Globus pallidus (tissue), 1 donor: ENCODE measurements around the gene SYNJ2.
A peak's percentile ranks its signal among the peaks of the same experiment; 100 is the strongest.

Experiments
- DNase-seq: peaks from one replicate; pipeline ENCODE4 v3.0.0-alpha.2; 2015; ENCODE audit warnings: low spot score

Gene SYNJ2

GRCh38 chr6:158060455-158061360, 79.0 kb downstream of the SYNJ2 start:
- peak; percentile 40 for DNase-seq

GRCh38 chr6:158061361-158061708, 79.7 kb downstream of the SYNJ2 start:
- DNase-seq = no peak

- DNase-seq = no peak
Observed at GRCh38 chr6:158061709-158062461, 80.2 kb downstream of the SYNJ2 start.

GRCh38 chr6:158063736-158064135, 82.1 kb downstream of the SYNJ2 start:
- no peak for DNase-seq

- DNase-seq = no peak
Observed at GRCh38 chr6:158064725-158065251, 83.1 kb downstream of the SYNJ2 start.

- no peak for DNase-seq
Observed at GRCh38 chr6:158066136-158066781, 84.6 kb downstream of the SYNJ2 start.

GRCh38 chr6:158067436-158068015, 85.9 kb downstream of the SYNJ2 start:
- DNase-seq = no peak

GRCh38 chr6:158068156-158068892, 86.7 kb downstream of the SYNJ2 start:
- no peak for DNase-seq

- no peak for DNase-seq
Observed at GRCh38 chr6:158068893-158069799, 87.5 kb downstream of the SYNJ2 start.

- no peak for DNase-seq
Observed at GRCh38 chr6:158069800-158070195, 88.1 kb downstream of the SYNJ2 start.

GRCh38 chr6:158070513-158070912, 88.8 kb downstream of the SYNJ2 start:
- peak; percentile 52 for DNase-seq

- DNase-seq = no peak
Observed at GRCh38 chr6:158071121-158072082, 89.7 kb downstream of the SYNJ2 start.

- DNase-seq = peak; percentile 78
Observed at GRCh38 chr6:158072083-158072721, 90.5 kb downstream of the SYNJ2 start.

GRCh38 chr6:158073776-158074175, 92.1 kb downstream of the SYNJ2 start:
- no peak for DNase-seq

GRCh38 chr6:158076548-158076947, 94.9 kb downstream of the SYNJ2 start:
- no peak for DNase-seq

GRCh38 chr6:158077676-158078075, 96.0 kb downstream of the SYNJ2 start:
- no peak for DNase-seq

- DNase-seq = no peak
Observed at GRCh38 chr6:158078320-158078719, 96.7 kb downstream of the SYNJ2 start.

- DNase-seq = no peak
Observed at GRCh38 chr6:158080849-158081656, 99.4 kb downstream of the SYNJ2 start.
